Measurements from ENCODE around the gene LRRC4C.

LRRC4C gene

DNA sequence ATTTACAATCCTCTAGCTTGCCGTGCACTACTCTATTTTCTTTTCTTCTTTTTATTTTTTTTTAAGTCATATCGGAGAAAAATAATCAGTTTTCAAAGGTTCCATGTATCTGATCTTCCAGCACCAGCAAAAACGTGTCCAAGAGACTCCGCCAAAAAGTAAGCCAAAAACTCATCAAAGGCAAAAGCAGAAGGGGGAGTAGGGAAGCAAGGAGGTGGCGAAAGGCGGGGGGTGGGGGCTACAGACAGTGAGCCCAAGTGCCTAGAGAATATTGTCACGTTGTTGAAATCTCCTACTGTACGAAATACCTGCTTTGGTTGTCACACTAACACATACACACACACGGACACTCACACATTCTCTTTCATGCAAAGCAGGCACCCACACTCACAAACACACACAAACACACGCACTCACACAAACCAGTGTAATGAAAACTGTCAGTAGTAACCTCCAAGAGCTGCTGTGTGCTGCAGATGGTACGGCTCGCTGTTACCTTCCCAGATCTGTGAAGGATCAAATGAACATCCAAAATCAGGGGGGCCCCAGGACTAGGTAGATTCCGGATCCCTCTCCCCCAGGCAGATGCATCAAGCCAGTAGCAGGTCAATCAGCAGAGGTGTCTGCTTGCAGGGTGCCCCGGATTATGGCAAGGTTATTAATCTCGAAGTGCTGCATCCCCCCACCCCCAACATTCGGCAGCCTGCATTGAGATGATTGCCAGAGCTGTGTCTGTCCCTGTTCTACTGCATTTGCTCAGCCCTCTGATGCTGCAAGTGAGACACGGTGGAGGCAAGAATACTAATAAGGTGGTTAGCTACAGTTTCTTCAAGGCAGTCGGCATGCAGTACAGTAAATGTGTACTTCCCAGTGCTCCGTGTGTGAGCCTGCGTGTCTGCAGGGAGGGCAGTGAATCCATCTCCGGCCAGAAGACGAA, at the start of gene LRRC4C:
TSS of gene LRRC4C (minus strand) at position 188 of the 937 bp plus-strand sequence.
- DNase-seq: no peak
- H3K27ac Mint-ChIP-seq: no peak within 1 kb of the TSS

DNA sequence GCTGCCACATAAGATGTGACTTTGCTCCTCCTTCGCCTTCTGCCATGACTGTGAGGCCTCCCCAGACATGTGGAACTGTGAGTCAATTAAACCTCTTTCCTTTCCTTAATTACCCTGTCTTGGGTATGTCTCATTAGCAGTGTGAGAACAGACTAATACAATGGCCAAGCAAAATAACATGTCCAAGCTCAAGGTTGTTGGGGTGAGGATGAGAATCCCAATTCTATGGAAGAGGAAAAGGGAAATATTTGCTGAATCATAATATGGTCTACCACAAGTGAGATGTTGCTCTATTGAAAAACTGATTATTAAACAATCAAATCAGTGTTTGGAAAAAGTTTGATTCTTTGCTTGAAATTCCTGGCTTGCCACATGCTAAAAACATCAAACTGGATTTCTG, 48.7 kb upstream of the LRRC4C start:
- Mint-ChIP-seq H3K4me1 (ENCODE audit: low read depth) (no peaks in the 10 kb centered on the region), H3K36me3 (ENCODE audit: low read depth) (no peaks in the 10 kb centered on the region), H3K9me3 (peaks cover 20% of the 10 kb centered on the region), H3K27me3 (no peaks in the 10 kb centered on the region), H3K27ac (no peak overlapping the region), H3K4me3 (no peak overlapping the region)
- DNase-seq: no peak

More for the DNA sequence above, at the start of gene LRRC4C:
- Mint-ChIP-seq H3K4me3 (no peak within 1 kb of the TSS), H3K9me3 (no peaks in the 10 kb centered on the region), H3K36me3 (ENCODE audit: low read depth) (no peaks in the 10 kb centered on the region), H3K27me3 (peaks cover 5% of the 10 kb centered on the region), H3K4me1 (ENCODE audit: low read depth) (no peaks in the 10 kb centered on the region)

DNA sequence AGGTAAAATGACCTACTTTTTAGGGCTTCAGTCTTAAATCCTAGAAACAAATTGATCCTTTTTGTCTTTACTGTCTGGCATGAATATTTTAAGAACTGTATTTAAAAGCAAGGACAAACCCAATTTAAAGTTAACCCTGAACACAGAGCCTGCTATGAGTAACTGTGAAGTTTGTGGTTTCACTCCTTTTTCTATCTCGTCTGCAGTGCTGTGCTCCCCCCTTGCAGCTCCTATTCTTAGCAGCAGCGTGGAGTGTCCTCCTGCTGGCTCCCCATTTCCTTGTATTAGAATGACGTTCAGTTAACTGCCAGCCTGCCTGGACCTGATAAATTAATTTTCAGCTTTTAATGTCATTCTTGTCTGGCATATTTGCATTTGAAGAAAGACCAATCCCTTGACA, 40.0 kb upstream of the LRRC4C start:
- H3K4me3 Mint-ChIP-seq: no peak overlapping the region
- peaks cover 14% of the 10 kb centered on the region for H3K9me3 Mint-ChIP-seq
- no peak for DNase-seq
- H3K27ac Mint-ChIP-seq: no peak overlapping the region
- no peaks in the 10 kb centered on the region for H3K4me1 Mint-ChIP-seq (ENCODE audit: low read depth)
- H3K36me3 Mint-ChIP-seq (ENCODE audit: low read depth): no peaks in the 10 kb centered on the region
- H3K27me3 Mint-ChIP-seq: no peaks in the 10 kb centered on the region

DNA sequence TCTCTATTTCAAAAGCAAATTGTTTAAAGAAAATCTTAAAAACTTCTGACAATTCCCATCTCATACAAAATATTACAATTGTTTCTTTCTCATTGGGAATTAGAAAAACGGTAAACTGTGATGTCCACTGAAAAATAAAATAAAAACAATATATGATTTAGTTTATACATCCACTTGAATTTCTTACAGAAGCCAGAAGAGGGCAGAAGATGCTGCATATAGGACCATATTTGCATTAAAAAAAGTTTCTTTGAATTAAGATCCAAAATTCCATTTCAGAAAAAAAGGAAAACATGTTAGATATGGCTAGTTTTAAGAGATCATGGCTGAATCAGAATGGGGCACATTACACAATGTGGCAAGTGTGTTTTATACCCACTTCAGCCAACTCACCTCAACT, 39.3 kb upstream of the LRRC4C start:
- Mint-ChIP-seq H3K27ac (no peak overlapping the region), H3K4me3 (no peak overlapping the region), H3K27me3 (no peaks in the 10 kb centered on the region), H3K36me3 (ENCODE audit: low read depth) (no peaks in the 10 kb centered on the region), H3K9me3 (peaks cover 14% of the 10 kb centered on the region), H3K4me1 (ENCODE audit: low read depth) (no peaks in the 10 kb centered on the region)
- DNase-seq: no peak

DNA sequence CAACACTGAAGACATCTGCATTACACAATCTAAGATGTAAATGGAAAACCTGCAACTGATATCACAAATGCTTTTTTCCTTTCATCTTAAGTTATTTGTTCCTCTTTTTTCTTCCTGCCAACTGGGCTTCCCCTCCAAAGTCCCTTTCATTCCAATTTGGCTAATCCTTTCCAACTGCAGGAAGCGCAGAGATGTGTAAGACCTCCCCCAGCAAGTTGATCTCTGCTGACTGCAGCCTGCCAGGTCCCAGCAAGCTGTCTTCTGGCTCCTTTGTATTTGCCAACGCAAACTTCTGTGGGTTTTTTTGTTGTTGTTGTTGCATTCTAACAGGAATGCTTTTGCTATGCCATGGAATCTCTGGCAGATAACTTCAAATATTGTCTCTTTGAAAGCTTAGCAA, 38.5 kb upstream of the LRRC4C start:
- Mint-ChIP-seq H3K4me3 (no peak overlapping the region), H3K9me3 (peaks cover 13% of the 10 kb centered on the region), H3K27ac (no peak overlapping the region), H3K4me1 (ENCODE audit: low read depth) (no peaks in the 10 kb centered on the region), H3K27me3 (no peaks in the 10 kb centered on the region), H3K36me3 (ENCODE audit: low read depth) (no peaks in the 10 kb centered on the region)
- DNase-seq: no peak

DNA sequence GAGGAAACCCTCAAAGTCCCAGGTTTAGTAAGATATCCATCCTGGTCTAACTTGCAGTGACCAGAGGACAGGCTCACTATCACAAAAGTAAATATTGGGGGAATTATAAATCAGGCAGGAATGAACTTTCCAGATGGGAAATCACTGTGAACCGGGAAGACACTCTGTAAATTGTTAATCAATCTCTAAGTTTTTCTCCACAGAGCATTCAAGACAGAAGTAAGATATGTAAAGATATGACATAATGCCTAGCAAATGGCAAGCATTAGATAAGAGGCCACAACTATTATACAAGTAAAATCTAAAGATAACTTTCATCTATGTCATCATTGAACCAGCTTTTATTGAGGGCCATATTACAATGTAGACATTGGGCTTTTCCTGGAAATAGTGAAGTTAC, 35.3 kb upstream of the LRRC4C start:
- Mint-ChIP-seq H3K36me3 (ENCODE audit: low read depth) (no peaks in the 10 kb centered on the region), H3K4me3 (no peak overlapping the region), H3K27me3 (no peaks in the 10 kb centered on the region), H3K4me1 (ENCODE audit: low read depth) (no peaks in the 10 kb centered on the region), H3K9me3 (peaks cover 17% of the 10 kb centered on the region), H3K27ac (no peak overlapping the region)
- DNase-seq: no peak

DNA sequence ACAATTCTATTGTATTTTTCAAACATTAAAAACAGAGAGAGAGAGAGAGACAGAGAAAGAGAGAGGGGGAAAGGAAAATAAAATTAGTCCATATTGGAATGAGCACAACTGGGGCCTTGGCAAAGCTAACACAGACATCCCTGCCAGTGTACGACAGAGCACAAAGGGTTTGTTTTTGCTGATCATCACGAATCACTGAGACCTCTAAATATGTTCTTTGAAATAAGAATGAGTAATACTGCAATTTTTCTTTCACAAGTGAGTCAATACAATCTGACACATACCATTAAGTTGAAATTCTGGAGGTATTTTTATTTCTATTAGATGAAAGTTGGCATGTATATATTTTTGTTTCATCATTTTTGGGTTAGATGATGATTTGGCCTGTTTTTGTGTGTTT, 27.0 kb upstream of the LRRC4C start:
- Mint-ChIP-seq H3K9me3 (peaks cover 11% of the 10 kb centered on the region), H3K27ac (no peak overlapping the region), H3K27me3 (no peaks in the 10 kb centered on the region), H3K4me1 (ENCODE audit: low read depth) (no peaks in the 10 kb centered on the region), H3K4me3 (no peak overlapping the region), H3K36me3 (ENCODE audit: low read depth) (no peaks in the 10 kb centered on the region)
- DNase-seq: no peak

DNA sequence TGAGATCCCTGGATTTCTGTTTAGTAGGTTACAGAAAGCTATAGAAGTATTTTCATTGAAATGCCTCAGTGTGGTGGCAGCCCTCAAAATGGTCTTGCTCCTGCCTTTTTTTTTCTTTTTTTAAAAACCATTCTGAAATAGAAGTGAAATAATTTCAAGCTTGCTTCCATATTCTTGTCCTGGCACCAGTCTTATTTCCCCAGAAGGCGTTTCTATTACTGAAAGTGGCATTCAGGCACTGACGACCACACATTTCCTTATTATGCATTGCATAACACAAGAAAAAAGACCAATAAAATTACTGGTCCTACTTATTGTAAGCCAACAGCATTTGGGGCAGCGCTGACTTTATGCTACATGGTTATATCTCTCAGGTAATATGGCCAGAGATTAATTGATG, 24.5 kb upstream of the LRRC4C start:
- Mint-ChIP-seq H3K27ac (no peak overlapping the region), H3K36me3 (ENCODE audit: low read depth) (no peaks in the 10 kb centered on the region), H3K9me3 (peaks cover 2% of the 10 kb centered on the region), H3K27me3 (no peaks in the 10 kb centered on the region), H3K4me3 (no peak overlapping the region), H3K4me1 (ENCODE audit: low read depth) (no peaks in the 10 kb centered on the region)
- no peak for DNase-seq

DNA sequence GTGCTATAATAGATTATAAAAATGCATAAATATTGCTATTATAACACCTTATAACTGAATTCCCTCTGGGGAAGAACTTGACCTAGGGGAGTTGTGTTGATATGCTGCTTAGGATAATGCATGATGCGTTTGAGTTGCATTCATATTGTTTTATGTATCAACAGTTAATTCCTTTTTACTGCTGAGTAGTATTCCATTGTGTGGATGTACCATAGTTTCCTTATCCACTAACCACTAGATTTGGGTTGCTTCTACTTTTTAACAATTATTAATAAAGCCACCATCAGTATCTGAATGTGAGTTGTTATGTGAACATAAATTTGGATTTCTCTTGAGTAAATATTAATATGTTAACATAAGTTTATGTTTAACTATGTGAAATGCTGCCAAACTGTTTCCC, 19.7 kb upstream of the LRRC4C start:
- Mint-ChIP-seq H3K9me3 (peaks cover 14% of the 10 kb centered on the region), H3K36me3 (ENCODE audit: low read depth) (no peaks in the 10 kb centered on the region), H3K27ac (no peak overlapping the region), H3K4me3 (no peak overlapping the region), H3K4me1 (ENCODE audit: low read depth) (no peaks in the 10 kb centered on the region), H3K27me3 (no peaks in the 10 kb centered on the region)
- DNase-seq: no peak

DNA sequence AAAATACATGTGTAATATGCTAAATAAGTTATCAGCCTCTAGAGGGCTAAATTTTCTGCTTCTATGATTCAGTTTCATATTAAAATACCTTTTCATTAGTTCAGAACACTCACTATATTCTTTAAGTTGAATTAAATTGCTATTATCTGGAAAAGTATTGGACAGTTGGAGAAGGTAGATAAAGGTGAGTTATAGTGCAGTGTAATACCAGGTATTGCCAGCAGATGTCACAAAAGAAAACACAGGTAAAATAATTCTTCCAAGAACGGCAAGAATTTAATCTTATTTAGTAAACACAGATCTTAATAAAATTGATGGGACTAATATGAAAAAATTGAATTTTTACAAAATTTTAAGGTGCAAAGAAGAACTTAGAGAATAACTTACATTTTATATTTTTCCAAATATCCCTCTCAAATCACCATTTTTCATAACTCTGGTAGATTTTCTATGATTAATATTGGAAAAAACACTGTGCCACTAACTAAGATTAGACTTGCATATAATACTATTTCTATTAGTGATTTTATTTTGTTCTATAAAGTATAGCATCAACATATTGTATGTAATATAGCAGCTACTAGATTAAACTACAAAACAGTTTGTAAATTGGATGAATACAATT, 1.7 kb upstream of the LRRC4C start:
- no peaks in the 10 kb centered on the region for H3K9me3 Mint-ChIP-seq
- no peak overlapping the region for H3K4me3 Mint-ChIP-seq
- peaks cover 5% of the 10 kb centered on the region for H3K27me3 Mint-ChIP-seq
- no peaks in the 10 kb centered on the region for H3K4me1 Mint-ChIP-seq (ENCODE audit: low read depth)
- no peaks in the 10 kb centered on the region for H3K36me3 Mint-ChIP-seq (ENCODE audit: low read depth)
- DNase-seq: no peak
- H3K27ac Mint-ChIP-seq: no peak overlapping the region

DNA sequence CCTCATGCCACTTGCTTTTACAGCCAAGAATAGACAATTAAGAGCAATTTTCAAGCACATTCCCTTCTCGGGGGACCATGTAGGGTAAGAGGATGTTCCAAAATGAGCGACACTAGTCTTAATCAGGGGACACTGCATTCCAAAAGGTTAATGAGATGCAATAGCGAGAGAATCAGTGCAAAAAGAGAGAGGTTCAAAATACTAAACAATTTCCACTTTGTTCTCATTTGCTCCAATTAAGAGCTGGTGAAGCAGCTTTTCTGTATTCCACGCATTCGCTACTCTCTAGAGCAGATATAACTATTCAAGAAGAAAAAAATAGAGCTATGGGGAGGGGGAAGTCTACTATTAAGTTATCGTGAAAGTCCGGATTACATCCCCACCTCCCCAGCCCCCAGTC, 811 bp downstream of the LRRC4C start:
- no peaks in the 10 kb centered on the region for H3K4me1 Mint-ChIP-seq (ENCODE audit: low read depth)
- H3K9me3 Mint-ChIP-seq: no peaks in the 10 kb centered on the region
- peaks cover 5% of the 10 kb centered on the region for H3K27me3 Mint-ChIP-seq
- no peak overlapping the region for H3K4me3 Mint-ChIP-seq
- DNase-seq: no peak
- H3K27ac Mint-ChIP-seq: no peak overlapping the region
- no peaks in the 10 kb centered on the region for H3K36me3 Mint-ChIP-seq (ENCODE audit: low read depth)

DNA sequence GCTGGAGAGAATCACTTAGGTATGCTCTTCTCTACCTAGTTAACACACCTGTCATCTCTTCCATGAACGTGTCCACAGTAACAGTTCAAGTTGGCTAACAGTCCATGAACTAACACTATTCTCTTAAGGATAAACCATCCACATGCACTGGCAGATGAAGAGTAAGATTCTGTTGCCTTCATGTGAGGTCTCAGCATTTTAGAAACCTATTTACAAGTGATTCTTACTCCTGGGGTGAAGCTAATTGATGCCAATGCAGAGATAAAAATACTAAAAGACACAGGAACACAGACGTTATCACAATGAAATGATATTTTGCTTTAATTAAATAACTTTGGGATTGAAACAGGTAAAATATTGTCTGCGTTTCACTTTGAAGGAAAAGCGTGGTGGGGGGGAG, 1.3 kb downstream of the LRRC4C start:
- Mint-ChIP-seq H3K9me3 (no peaks in the 10 kb centered on the region), H3K27ac (no peak overlapping the region), H3K27me3 (peaks cover 5% of the 10 kb centered on the region), H3K36me3 (ENCODE audit: low read depth) (no peaks in the 10 kb centered on the region), H3K4me3 (no peak overlapping the region), H3K4me1 (ENCODE audit: low read depth) (no peaks in the 10 kb centered on the region)
- no peak for DNase-seq

DNA sequence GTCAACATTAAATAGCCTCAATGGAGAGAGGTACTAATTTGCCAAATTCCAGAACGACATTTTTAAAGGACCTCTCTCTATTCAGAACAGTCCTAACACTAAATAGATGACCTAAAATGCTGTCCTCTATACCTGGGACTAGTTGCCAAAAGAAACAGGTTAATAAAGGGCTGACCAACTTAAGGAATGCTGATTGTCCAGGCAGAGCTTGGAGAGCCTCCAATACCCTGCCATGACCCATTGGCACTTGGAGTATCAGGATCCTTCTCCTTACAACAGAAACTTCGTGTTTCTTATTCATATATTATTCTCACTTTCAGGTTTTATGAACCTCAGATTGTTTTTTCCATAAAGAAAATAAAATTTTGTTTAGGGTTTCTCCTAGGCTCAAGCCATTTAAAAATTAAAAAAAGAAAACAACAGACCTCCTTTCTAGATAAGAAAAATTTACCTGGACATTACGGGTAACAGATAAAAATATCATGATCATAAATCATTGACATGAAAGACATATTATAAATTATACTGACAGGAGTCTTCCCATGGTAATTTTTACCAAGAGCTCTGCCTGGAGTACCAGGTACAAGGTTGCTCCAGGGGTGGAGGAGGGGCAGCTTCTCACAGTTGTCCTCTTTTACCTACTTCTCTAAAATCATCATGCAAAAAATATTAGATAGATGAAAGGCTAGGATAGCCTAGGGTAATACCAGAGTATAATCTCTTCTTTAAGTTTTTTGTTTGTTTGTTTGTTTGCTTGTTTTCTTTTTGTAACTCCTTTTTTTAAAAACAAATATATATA, 2.0 kb downstream of the LRRC4C start:
- H3K4me1 Mint-ChIP-seq (ENCODE audit: low read depth): no peaks in the 10 kb centered on the region
- no peaks in the 10 kb centered on the region for H3K36me3 Mint-ChIP-seq (ENCODE audit: low read depth)
- H3K27ac Mint-ChIP-seq: no peak overlapping the region
- no peaks in the 10 kb centered on the region for H3K9me3 Mint-ChIP-seq
- no peak for DNase-seq
- H3K27me3 Mint-ChIP-seq: peaks cover 5% of the 10 kb centered on the region
- no peak overlapping the region for H3K4me3 Mint-ChIP-seq

DNA sequence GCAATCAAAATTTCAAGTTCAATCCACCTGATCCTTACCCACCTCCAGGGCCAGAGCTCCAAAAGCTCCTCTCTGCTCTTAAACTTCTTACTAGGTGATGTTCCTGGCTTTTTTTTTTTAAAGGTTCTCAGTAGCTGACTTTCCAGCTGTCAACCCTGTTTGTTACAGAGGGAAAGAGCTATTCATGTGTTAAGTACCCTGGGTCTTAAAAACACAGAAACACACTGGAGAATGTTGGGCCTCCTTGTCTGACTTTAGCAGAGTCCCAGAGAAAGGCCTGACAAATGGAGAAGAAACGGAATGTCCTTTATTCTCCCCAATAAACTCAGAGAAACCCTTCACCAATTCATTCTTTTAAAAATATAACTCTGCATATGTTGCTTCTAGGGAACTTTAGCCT, 3.2 kb downstream of the LRRC4C start:
- Mint-ChIP-seq H3K27ac (no peak overlapping the region), H3K4me3 (no peak overlapping the region), H3K27me3 (peaks cover 5% of the 10 kb centered on the region), H3K4me1 (ENCODE audit: low read depth) (no peaks in the 10 kb centered on the region), H3K9me3 (peaks cover 2% of the 10 kb centered on the region), H3K36me3 (ENCODE audit: low read depth) (no peaks in the 10 kb centered on the region)
- no peak for DNase-seq

DNA sequence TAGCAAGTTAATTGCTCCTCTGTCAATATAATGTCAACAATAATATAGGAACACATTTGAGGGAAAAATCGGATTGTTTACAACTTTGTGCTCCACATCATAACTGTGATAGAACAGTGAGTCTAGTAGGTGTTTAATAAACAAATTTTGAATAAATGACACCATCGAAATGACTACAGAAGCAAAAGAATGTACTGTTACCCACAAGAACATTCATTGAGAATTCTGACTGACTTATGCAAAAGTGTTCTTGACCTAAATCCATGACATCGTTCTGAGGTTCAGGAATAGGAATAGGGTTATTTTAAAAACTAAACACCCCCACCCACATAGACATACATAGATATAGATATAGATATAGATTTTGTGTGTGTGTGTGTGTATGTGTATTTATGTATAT, 8.4 kb downstream of the LRRC4C start:
- no peak for DNase-seq
- Mint-ChIP-seq H3K27me3 (no peaks in the 10 kb centered on the region), H3K36me3 (ENCODE audit: low read depth) (no peaks in the 10 kb centered on the region), H3K9me3 (peaks cover 6% of the 10 kb centered on the region), H3K4me1 (ENCODE audit: low read depth) (no peaks in the 10 kb centered on the region), H3K27ac (no peak overlapping the region), H3K4me3 (no peak overlapping the region)

All from activated T-cell treated with anti-CD3 and anti-CD28 coated beads, Interleukin-2, amount 50 U/mL, for 24 hours (primary cell).